NCI-H2171 treated with DMSO at 0.1 percent for 48 hours (cell line): ENCODE results near the gene RAD51D.
"Not testable (repeated sequence)": the region's sequence is repeated elsewhere in the genome, so short reads cannot be mapped to it uniquely, and the experiment has no call there.

ENCODE experiments used
- DNase-seq: peaks from one replicate; lab custom pipeline; 2025; lab: John Stamatoyannopoulos, UW

RAD51D gene

GRCh38 chr17:35090707-35091106 is 29.0 kb downstream of the RAD51D start:
- DNase-seq, result not testable (repeated sequence)

GRCh38 chr17:35089586-35090296 is 29.9 kb downstream of the RAD51D start:
- peak; percentile 34 for DNase-seq

- peak; percentile 62 for DNase-seq
Observed at GRCh38 chr17:35088881-35089585, 30.6 kb downstream of the RAD51D start.

GRCh38 chr17:35088356-35088880 is 31.2 kb downstream of the RAD51D start:
- DNase-seq, result peak; percentile 54

- DNase-seq, result no peak
Observed at GRCh38 chr17:35087731-35088355, 31.8 kb downstream of the RAD51D start.

GRCh38 chr17:35086931-35087573 is 32.6 kb downstream of the RAD51D start:
- DNase-seq, result no peak

GRCh38 chr17:35086164-35086563 is 33.5 kb downstream of the RAD51D start:
- no peak for DNase-seq

GRCh38 chr17:35084987-35085386 is 34.7 kb downstream of the RAD51D start:
- DNase-seq, result no peak

GRCh38 chr17:35083071-35083470 is 36.6 kb downstream of the RAD51D start:
- no peak for DNase-seq

GRCh38 chr17:35082073-35082657 is 37.5 kb downstream of the RAD51D start:
- peak; percentile 82 for DNase-seq

- DNase-seq, result no peak
Observed at GRCh38 chr17:35081638-35082037, 38.0 kb downstream of the RAD51D start.

GRCh38 chr17:35080536-35080935 is 39.1 kb downstream of the RAD51D start:
- no peak for DNase-seq

GRCh38 chr17:35079547-35080423 is 39.9 kb downstream of the RAD51D start:
- no peak for DNase-seq

- no peak for DNase-seq
Observed at GRCh38 chr17:35076874-35077273, 42.8 kb downstream of the RAD51D start.

GRCh38 chr17:35074711-35075707 is 44.7 kb downstream of the RAD51D start:
- no peak for DNase-seq

GRCh38 chr17:35073991-35074627 is 45.6 kb downstream of the RAD51D start:
- DNase-seq, result no peak

GRCh38 chr17:35073183-35073790 is 46.4 kb downstream of the RAD51D start:
- DNase-seq, result no peak

GRCh38 chr17:35069311-35069710 is 50.3 kb downstream of the RAD51D start:
- no peak for DNase-seq

- peak; percentile 62 for DNase-seq
Observed at GRCh38 chr17:35068249-35068648, 51.4 kb downstream of the RAD51D start.
